H1 (cell line): ENCODE measurements around the gene MAP3K15. TPM values are rescaled to one million over a fixed set of nuclear protein-coding genes. Genes with fewer than 3 reads are reported as not detected.

Source experiments
- CTCF ChIA-PET: fragments of 300-600 bp; sonication (Branson Sonifier 250); formaldehyde crosslinking; loops from one replicate; lab custom pipeline; 2021; ENCODE audit not compliant: partially characterized antibody; lab: Charles Lee
- POLR2A ChIA-PET: fragments of 300-600 bp; sonication (Branson Sonifier 250); formaldehyde crosslinking; loops from one replicate; lab custom pipeline; 2021; ENCODE audit warnings: inconsistent platforms; ENCODE audit not compliant: partially characterized antibody; lab: Charles Lee
- DNase-seq, 2 experiments: peaks; one replicate each; pipeline versions ENCODE4 v3.0.0 to v3.0.0-alpha.2; 2010 to 2022; ENCODE audit warnings: low spot score in 2 of 2, low read depth in 1 of 2, mixed read lengths in 1 of 2
- FAIRE-seq: peaks from 2 replicates; lab custom pipeline; 2011; peaks lifted over from hg19 to GRCh38; lab: Jason Lieb, UNC
- H2AFZ ChIP-seq: 2 replicates; pipeline ENCODE4 v1.8.1; 2012; ENCODE audit warnings: low read length, inconsistent platforms
- H2AK5ac ChIP-seq: 2 replicates; pipeline ENCODE4 v1.6.1; 2013; ENCODE audit warnings: low read depth, low read length
- H2BK120ac ChIP-seq: replicated peaks from 2 replicates; pipeline ENCODE3; 2013; ENCODE audit warnings: low read depth, low read length, inconsistent platforms
- H2BK12ac ChIP-seq: 2 replicates; pipeline ENCODE4 v1.6.1; 2013; ENCODE audit warnings: low read depth, low read length
- H2BK15ac ChIP-seq: 2 replicates; pipeline ENCODE4 v1.6.1; 2013; ENCODE audit warnings: low read length
- H2BK20ac ChIP-seq: 2 replicates; pipeline ENCODE4 v1.6.1; 2013; ENCODE audit warnings: low read length
- H2BK5ac ChIP-seq: 2 replicates; pipeline ENCODE4 v1.6.1; 2013; ENCODE audit warnings: low read depth, low read length
- H3K14ac ChIP-seq: 2 replicates; pipeline ENCODE4 v1.6.1; 2013; ENCODE audit warnings: inconsistent platforms; ENCODE audit not compliant: insufficient read length
- H3K18ac ChIP-seq: 2 replicates; pipeline ENCODE4 v1.6.1; 2013; ENCODE audit warnings: low read length; ENCODE audit errors: extremely low read depth
- H3K23ac ChIP-seq: 2 replicates; pipeline ENCODE4 v1.6.1; 2013; ENCODE audit warnings: inconsistent platforms; ENCODE audit not compliant: insufficient read length
- H3K23me2 ChIP-seq: 2 replicates; pipeline ENCODE4 v1.6.1; 2013; ENCODE audit warnings: low read depth, low read length
- H3K27ac ChIP-seq: 2 replicates; pipeline ENCODE4 v1.6.1; 2011; ENCODE audit warnings: low read depth, low read length, inconsistent platforms
- H3K27me3 ChIP-seq, 4 experiments: replicated peaks in 1 of 4; 1 replicate in 1 of 4; 2 replicates in 3 of 4; pipeline versions ENCODE4 v1.6.1 to v1.8.1; 2011 to 2013; ENCODE audit warnings: low read length in 3 of 4, mild to moderate bottlenecking in 3 of 4, inconsistent platforms in 2 of 4, mixed read lengths in 2 of 4, moderate library complexity in 1 of 4; ENCODE audit not compliant: control insufficient read depth in 3 of 4, insufficient read depth in 3 of 4; ENCODE audit errors: extremely low read depth in 1 of 4
- H3K36me3 ChIP-seq, 4 experiments: 2 replicates each; pipeline versions ENCODE4 v1.6.1 to v1.8.1; 2011 to 2013; ENCODE audit warnings: mild to moderate bottlenecking in 4 of 4, low read length in 3 of 4, moderate library complexity in 2 of 4, control low read depth in 1 of 4, inconsistent platforms in 1 of 4; ENCODE audit not compliant: insufficient read depth in 4 of 4, control insufficient read depth in 2 of 4
- H3K4ac ChIP-seq: replicated peaks from 2 replicates; pipeline ENCODE3; 2013; ENCODE audit warnings: low read length, low read depth, mixed read lengths, inconsistent platforms; ENCODE audit not compliant: insufficient read length
- H3K4me1 ChIP-seq, 4 experiments: replicated peaks in 1 of 4; 1 replicate in 1 of 4; 2 replicates in 3 of 4; pipeline versions ENCODE4 v1.6.1 to v1.8.1; 2011 to 2013; ENCODE audit warnings: low read length in 3 of 4, inconsistent platforms in 2 of 4, mixed read lengths in 1 of 4; ENCODE audit not compliant: insufficient read depth in 4 of 4, control insufficient read depth in 3 of 4
- H3K4me2 ChIP-seq, 2 experiments: 2 replicates each; pipeline versions ENCODE4 v1.6.1 to v1.8.1; 2011 to 2013; ENCODE audit warnings: low read depth in 2 of 2, low read length in 2 of 2, control low read depth in 1 of 2, inconsistent platforms in 1 of 2, mild to moderate bottlenecking in 1 of 2; ENCODE audit not compliant: insufficient read depth in 1 of 2
- H3K4me3 ChIP-seq, 4 experiments: fragments of 200-600, 300-600 bp in 1 of 4; sonication (generic), shearing (Covaris generic), sonication (Bioruptor Twin) in 1 of 4; 2 replicates each; pipeline versions ENCODE4 v1.5.1 to v1.8.1; 2011 to 2016; ENCODE audit warnings: low read length in 4 of 4, low read depth in 3 of 4, control low read depth in 2 of 4, inconsistent platforms in 2 of 4, mild to moderate bottlenecking in 2 of 4, mixed read lengths in 1 of 4, moderate library complexity in 1 of 4; ENCODE audit not compliant: insufficient read depth in 2 of 4; ENCODE audit errors: extremely low read depth in 1 of 4
- H3K56ac ChIP-seq: replicated peaks from 2 replicates; pipeline ENCODE3; 2013; ENCODE audit warnings: low read depth, mild to moderate bottlenecking, mixed read lengths, low read length, inconsistent platforms; ENCODE audit not compliant: insufficient read length
- H3K79me1 ChIP-seq: 2 replicates; pipeline ENCODE4 v1.6.1; 2013; ENCODE audit warnings: low read depth, low read length, control low read depth
- H3K79me2 ChIP-seq, 2 experiments: 2 replicates each; pipeline versions ENCODE4 v1.6.1 to v1.8.1; 2012 to 2013; ENCODE audit warnings: low read length in 2 of 2, mild to moderate bottlenecking in 2 of 2, inconsistent platforms in 1 of 2; ENCODE audit not compliant: insufficient read depth in 2 of 2, control insufficient read depth in 1 of 2
- H3K9ac ChIP-seq, 4 experiments: replicated peaks in 1 of 4; 1 replicate in 1 of 4; 2 replicates in 3 of 4; pipeline versions ENCODE4 v1.6.1 to v1.8.1; 2011 to 2013; ENCODE audit warnings: low read depth in 3 of 4, low read length in 3 of 4, control low read depth in 2 of 4, mild to moderate bottlenecking in 2 of 4, moderate library complexity in 2 of 4, inconsistent platforms in 1 of 4; ENCODE audit errors: extremely low read depth in 1 of 4
- H3K9me3 ChIP-seq, 2 experiments: 2 replicates each; pipeline versions ENCODE4 v1.6.1 to v1.8.1; 2012 to 2013; ENCODE audit warnings: mild to moderate bottlenecking in 2 of 2, moderate library complexity in 2 of 2, control low read depth in 1 of 2, inconsistent platforms in 1 of 2, low read depth in 1 of 2, low read length in 1 of 2, mixed read lengths in 1 of 2; ENCODE audit not compliant: insufficient read depth in 2 of 2
- H4K20me1 ChIP-seq, 2 experiments: replicated peaks in 1 of 2; 2 replicates each; pipeline versions ENCODE3 to v1.8.1; 2011 to 2013; ENCODE audit warnings: inconsistent platforms in 2 of 2, low read length in 2 of 2, mild to moderate bottlenecking in 1 of 2; ENCODE audit not compliant: insufficient read depth in 2 of 2, control insufficient read depth in 1 of 2
- H4K5ac ChIP-seq: 2 replicates; pipeline ENCODE4 v1.6.1; 2013; ENCODE audit warnings: low read length, low read depth, mixed read lengths, inconsistent platforms; ENCODE audit not compliant: insufficient read length
- H4K8ac ChIP-seq: 2 replicates; pipeline ENCODE4 v1.8.0; 2013; ENCODE audit warnings: mild to moderate bottlenecking, moderate library complexity, low read length, inconsistent platforms; ENCODE audit not compliant: insufficient read depth; ENCODE audit errors: extremely low read depth
- H4K91ac ChIP-seq: replicated peaks from 2 replicates; pipeline ENCODE3; 2013; ENCODE audit warnings: low read length, mixed read lengths, inconsistent platforms; ENCODE audit not compliant: insufficient read length
- CTCF ChIP-seq, 3 experiments: IDR thresholded peaks; 1 replicate in 2 of 3; 2 replicates in 1 of 3; pipeline versions ENCODE4 v1.5.1 to v1.6.1; 2011; ENCODE audit warnings: low read length in 3 of 3, mild to moderate bottlenecking in 3 of 3, inconsistent platforms in 2 of 3, low read depth in 1 of 3, moderate library complexity in 1 of 3; ENCODE audit not compliant: insufficient read depth in 1 of 3; ENCODE audit errors: control extremely low read depth in 1 of 3
- KDM4A ChIP-seq: IDR thresholded peaks from one replicate; pipeline ENCODE4 v1.7.1; 2012; ENCODE audit warnings: low read depth, mild to moderate bottlenecking, moderate library complexity, low read length, inconsistent platforms; ENCODE audit not compliant: severe bottlenecking
- MAX ChIP-seq: IDR thresholded peaks from 2 replicates; pipeline ENCODE4 v1.6.1; 2012; ENCODE audit warnings: inconsistent platforms
- POLR2A ChIP-seq, 2 experiments: IDR thresholded peaks; 1 replicate in 1 of 2; 2 replicates in 1 of 2; pipeline ENCODE4 v1.6.1; 2011; ENCODE audit warnings: low read depth in 2 of 2, low read length in 2 of 2, mild to moderate bottlenecking in 2 of 2; ENCODE audit errors: control extremely low read depth in 1 of 2
- RAD21 ChIP-seq, 2 experiments: IDR thresholded peaks in 1 of 2; conservative IDR thresholded peaks in 1 of 2; 2 replicates each; pipeline ENCODE4 v1.6.1; 2011; ENCODE audit warnings: low read depth in 2 of 2, low read length in 2 of 2, improper control_type of control experiment in 1 of 2, inconsistent platforms in 1 of 2, mild to moderate bottlenecking in 1 of 2, moderate library complexity in 1 of 2
- WGBS, 2 experiments: shearing (Covaris generic) in 1 of 2; methylation state at CpG; one replicate each; pipeline versions ENCODE4 v1.1.6 to v1.1.7; 2013 to 2015; ENCODE audit warnings: low lambda C conversion rate in 2 of 2, mixed read lengths in 2 of 2, inconsistent platforms in 1 of 2, low coverage in 1 of 2, missing lambda C conversion rate in 1 of 2; ENCODE audit not compliant: insufficient replicate concordance in 2 of 2, insufficient coverage in 1 of 2, insufficient read length in 1 of 2; ENCODE audit errors: extremely low coverage in 1 of 2, missing lambda C conversion rate in 1 of 2; 5-methylcytosine and 5-hydroxymethylcytosine counted together
- long read RNA-seq, 2 experiments: library from RNA in 1 of 2; library from capped mRNA in 1 of 2; stranded (forward); transcript quantifications; one replicate each; pipeline ENCODE4 v2.0.0, GENCODE V29; 2021; ENCODE audit warnings: inconsistent platforms in 1 of 2
- polyA minus RNA-seq, 3 experiments: library from RNA; depleted of rRNA, polyadenylated mRNA; stranded (reverse); fragments of >200 nt; gene quantifications; 1 replicate in 2 of 3; 2 replicates in 1 of 3; pipeline ENCODE4 v1.2.3, GENCODE V29; 2011
- polyA plus RNA-seq, 7 experiments: library from polyadenylated mRNA; depleted of rRNA in 3 of 7; stranded (reverse) in 5 of 7; unstranded in 2 of 7; fragments of >200 nt in 5 of 7; fragments of 200-250 nt in 2 of 7; gene quantifications; 1 replicate in 5 of 7; 2 replicates in 1 of 7; 4 replicates in 1 of 7; pipeline versions ENCODE4 v1.2.1 to v1.2.3, GENCODE V29; 2011 to 2013; ENCODE audit warnings: missing spikeins in 2 of 7, mixed read lengths in 2 of 7
- total RNA-seq: library from RNA; stranded (reverse); fragmentation: NEBNext Ultra II Directional; extraction: Animal tissue kit (Norgen Biotek cat#: 25700); gene quantifications from 2 replicates; pipeline ENCODE4 v1.2.1, GENCODE V29; 2021

The MAP3K15 gene
- total RNA-seq (2.1 and 2.4 TPM in 2 replicates), polyA plus RNA-seq (2011; rRNA removed) (1.7 and 1.8 TPM in 2 replicates), polyA minus RNA-seq (2011; rRNA and poly(A)+ RNA removed) (2.6 TPM in 2 replicates)
- polyA plus RNA-seq (2011; cell fraction: cytosol; rRNA removed) = 2.8 TPM
- 2.7 TPM for polyA plus RNA-seq (2011; cell fraction: nucleus; rRNA removed)
- 1.2 to 1.9 TPM (median 1.5 TPM) in 4 replicates for polyA plus RNA-seq (2012, experiment 1 of 2)
- polyA plus RNA-seq (2012, experiment 2 of 2) = 0.73 TPM
- 1.3 TPM for polyA plus RNA-seq (2013, experiment 1 of 2)
- 1.2 TPM for polyA plus RNA-seq (2013, experiment 2 of 2)
- 1.2 TPM for polyA minus RNA-seq (2011; cell fraction: cytosol; rRNA and poly(A)+ RNA removed)
- polyA minus RNA-seq (2011; cell fraction: nucleus; rRNA and poly(A)+ RNA removed) = 1.8 TPM
- long read RNA-seq, experiment 1, partial matches to known transcripts = 1 of 1 reads
- long read RNA-seq, experiment 1, other reads (novel, unspliced or antisense) = 0 of 1 reads
- long read RNA-seq, experiment 2, partial matches to known transcripts = 1 of 2 reads
- long read RNA-seq, experiment 2, other reads (novel, unspliced or antisense) = 1 of 2 reads

- FAIRE-seq (no peak), DNase-seq (peak in 1 of 2 experiments; percentile 56)
- no peaks in the 10 kb centered on the region for H4K20me1 ChIP-seq
- peak within 1 kb of the TSS in 1 of 4 experiments; percentile 37; a peak in 2 of 7 replicates for H3K9ac ChIP-seq
- H4K5ac ChIP-seq = no peak within 1 kb of the TSS
- no peaks in the 10 kb centered on the region for H3K79me2 ChIP-seq
- no peaks in the 10 kb centered on the region for H3K79me1 ChIP-seq
- H3K36me3 ChIP-seq = no peaks in the 10 kb centered on the region
- H2BK5ac ChIP-seq = no peak within 1 kb of the TSS
- peaks cover 0 to 3% (median 0%) of the 10 kb centered on the region in 4 experiments; a peak in 1 of 7 replicates for H3K27me3 ChIP-seq
- H3K14ac ChIP-seq = no peak within 1 kb of the TSS
- H2BK20ac ChIP-seq = no peak within 1 kb of the TSS
- no peak within 1 kb of the TSS for H2AFZ ChIP-seq
- peak within 1 kb of the TSS; percentile 42 to 64 (median 56) for H3K4me3 ChIP-seq
- no peak within 1 kb of the TSS for H2BK15ac ChIP-seq
- ChIA-PET CTCF (interaction anchor here (0.9 to 2.1 kb wide), 4 partner anchors 9 to 143 kb away, joined by 4 to 6 read pairs (median 5); no protein-coding TSS in a partner anchor), POLR2A (interaction anchor here (1.3 kb wide), 1 partner anchor 143 kb away, joined by 3 read pairs; no protein-coding TSS in a partner anchor)
- no peak within 1 kb of the TSS for H4K91ac ChIP-seq
- no peaks in the 10 kb centered on the region; a peak in 2 of 7 replicates for H3K4me1 ChIP-seq
- H3K9me3 ChIP-seq = no peaks in the 10 kb centered on the region
- WGBS, 2 experiments = 2% methylated on average over 12 of the region's 100 CpGs; no CpG with 5 or more reads in 1 of the 2 experiments
- H3K27ac ChIP-seq = no peak within 1 kb of the TSS
- H3K23me2 ChIP-seq = peaks cover 3% of the 10 kb centered on the region; the same call in 1 of the 2 replicates
- no peak within 1 kb of the TSS for H3K18ac ChIP-seq
- H3K4ac ChIP-seq = no peak within 1 kb of the TSS
- H2AK5ac ChIP-seq = no peak within 1 kb of the TSS
- peak within 1 kb of the TSS; percentile 83 to 91 for H3K4me2 ChIP-seq
- no peak within 1 kb of the TSS for H2BK12ac ChIP-seq
- no peak within 1 kb of the TSS for H3K23ac ChIP-seq
- no peak within 1 kb of the TSS; the same call in 1 of the 2 replicates for H4K8ac ChIP-seq
- no peak within 1 kb of the TSS for H2BK120ac ChIP-seq
- no peak within 1 kb of the TSS for H3K56ac ChIP-seq
- TF ChIP-seq KDM4A (peak; percentile 78), MAX (peak; percentile 77; the same call in 1 of the 2 replicates), POLR2A (IDR thresholded peaks at IDR 0.05; ENCODE audit: control extremely low read depth in 1 of 2, low read depth in 2 of 2, low read length in 2 of 2) (0 out of 3 replicates have a peak, but pooled peaks of 1 of the 2 experiments have one; percentile 20), CTCF (IDR thresholded peaks at IDR 0.05; ENCODE audit: control extremely low read depth in 1 of 3, insufficient read depth in 1 of 3, low read depth in 1 of 3, low read length in 3 of 3) (peak; percentile 3 to 42 (median 11); a peak in 2 of 4 replicates), RAD21 (IDR thresholded peaks at IDR 0.05 in 1 of 2, conservative IDR thresholded peaks at IDR 0.05 in 1 of 2; ENCODE audit: low read depth in 2 of 2, low read length in 2 of 2) (no peak)
Measured at GRCh38 chrX:19514791-19515614, at the start of gene MAP3K15. Gene MAP3K15 (minus strand): TSS chrX:19515508. CDS start chrX:19515261, 247 bp downstream.
